Lung (tissue), 12 donors: ENCODE measurements around the gene HIRIP3. TPM values are rescaled to one million over a fixed set of nuclear protein-coding genes. Genes with fewer than 3 reads are reported as not detected.

ENCODE experiments used
- ATAC-seq: fragments of 200-7000 bp; cut with Tn5 transposase; one replicate; pipeline ENCODE4 v1.9.1; 2020; ENCODE audit warnings: moderate number of reproducible peaks; ENCODE audit not compliant: insufficient read depth, low FRiP score
- DNase-seq, 3 donors: peaks; one replicate each; pipeline ENCODE4 v3.0.0-alpha.2; 2013 to 2017
- H3K27ac ChIP-seq, 2 donors: one replicate each; pipeline ENCODE4 v1.5.1; 2013; ENCODE audit warnings: mild to moderate bottlenecking in 2 of 2, moderate library complexity in 2 of 2, control low read depth in 1 of 2, inconsistent platforms in 1 of 2, low read depth in 1 of 2, low read length in 1 of 2
- H3K27me3 ChIP-seq, 3 donors: one replicate each; pipeline ENCODE4 v1.5.1; 2013; ENCODE audit warnings: low read length in 2 of 3; ENCODE audit not compliant: control insufficient read depth in 3 of 3, insufficient read depth in 3 of 3
- H3K36me3 ChIP-seq, 4 donors: one replicate each; pipeline ENCODE4 v1.5.1; 2013; ENCODE audit warnings: low read length in 4 of 4, mild to moderate bottlenecking in 1 of 4, moderate library complexity in 1 of 4; ENCODE audit not compliant: control insufficient read depth in 4 of 4, insufficient read depth in 4 of 4
- H3K4me1 ChIP-seq, 5 donors: one replicate each; pipeline ENCODE4 v1.5.1; 2013; ENCODE audit warnings: low read length in 5 of 5, mild to moderate bottlenecking in 2 of 5, moderate library complexity in 1 of 5; ENCODE audit not compliant: control insufficient read depth in 5 of 5, insufficient read depth in 5 of 5
- H3K4me3 ChIP-seq: one replicate; pipeline ENCODE4 v1.5.1; 2013; ENCODE audit warnings: mild to moderate bottlenecking, control low read depth, moderate library complexity
- H3K9ac ChIP-seq, 2 donors: one replicate each; pipeline ENCODE4 v1.5.1; 2013; ENCODE audit warnings: low read length in 2 of 2, control low read depth in 1 of 2; ENCODE audit not compliant: insufficient read depth in 1 of 2
- H3K9me3 ChIP-seq, 4 donors: one replicate each; pipeline ENCODE4 v1.5.1; 2013; ENCODE audit warnings: low read length in 3 of 4, mild to moderate bottlenecking in 1 of 4, moderate library complexity in 1 of 4; ENCODE audit not compliant: control insufficient read depth in 4 of 4, insufficient read depth in 3 of 4
- WGBS, 2 donors: extraction: QIAGEN DNeasy Blood & Tissue Kit; methylation state at CpG; one replicate each; pipeline ENCODE4 v1.1.7; 2013; 5-methylcytosine and 5-hydroxymethylcytosine counted together
- polyA plus RNA-seq, 2 donors: library from polyadenylated mRNA; stranded (reverse); fragments of 200-250 nt; gene quantifications; one replicate each; pipeline ENCODE4 v1.2.1, GENCODE V29; 2013
- total RNA-seq, 2 donors: library from RNA; depleted of rRNA in 1 of 2; stranded (reverse); fragments of >200 nt in 1 of 2; gene quantifications; one replicate each; pipeline ENCODE4 v1.2.1, GENCODE V29; 2014 to 2021
- TF ChIP-seq, protein P1 (sequence below): IDR thresholded peaks from 2 replicates; pipeline ENCODE4 v1.5.1; 2012; ENCODE audit warnings: mild to moderate bottlenecking; ENCODE audit errors: control extremely low read depth, extremely low read depth
- donor health status: control.
- donor health status: control.
- donor health status: Bipolar disorder and iron deficiency.
- donor health status: healthy.
- donor health status: DM: yes; HTN: yes; CAD: no.

The HIRIP3 gene
- total and polyA plus RNA-seq, 4 donors = 13.1 to 22.7 (median 17.7) TPM

- 76 to 88% methylated on average over 14 of the region's 14 CpGs for WGBS, 2 donors
- Histone ChIP-seq H3K4me3 (no peak overlapping the region), H3K9ac (peak overlapping the region; percentile 6 to 83), H3K9me3 (no peaks in the 10 kb centered on the region), H3K27me3 (no peaks in the 10 kb centered on the region), H3K4me1 (peaks cover 0 to 15% (median 4%) of the 10 kb centered on the region in 5 donors), H3K36me3 (peaks cover 3 to 6% (median 4%) of the 10 kb centered on the region in 4 donors), H3K27ac (peak overlapping the region; percentile 88 to 97)
- TF ChIP-seq, protein P1, sequence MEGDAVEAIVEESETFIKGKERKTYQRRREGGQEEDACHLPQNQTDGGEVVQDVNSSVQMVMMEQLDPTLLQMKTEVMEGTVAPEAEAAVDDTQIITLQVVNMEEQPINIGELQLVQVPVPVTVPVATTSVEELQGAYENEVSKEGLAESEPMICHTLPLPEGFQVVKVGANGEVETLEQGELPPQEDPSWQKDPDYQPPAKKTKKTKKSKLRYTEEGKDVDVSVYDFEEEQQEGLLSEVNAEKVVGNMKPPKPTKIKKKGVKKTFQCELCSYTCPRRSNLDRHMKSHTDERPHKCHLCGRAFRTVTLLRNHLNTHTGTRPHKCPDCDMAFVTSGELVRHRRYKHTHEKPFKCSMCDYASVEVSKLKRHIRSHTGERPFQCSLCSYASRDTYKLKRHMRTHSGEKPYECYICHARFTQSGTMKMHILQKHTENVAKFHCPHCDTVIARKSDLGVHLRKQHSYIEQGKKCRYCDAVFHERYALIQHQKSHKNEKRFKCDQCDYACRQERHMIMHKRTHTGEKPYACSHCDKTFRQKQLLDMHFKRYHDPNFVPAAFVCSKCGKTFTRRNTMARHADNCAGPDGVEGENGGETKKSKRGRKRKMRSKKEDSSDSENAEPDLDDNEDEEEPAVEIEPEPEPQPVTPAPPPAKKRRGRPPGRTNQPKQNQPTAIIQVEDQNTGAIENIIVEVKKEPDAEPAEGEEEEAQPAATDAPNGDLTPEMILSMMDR = no peak
- ATAC-seq (no peak), DNase-seq (no peak)
Observed at GRCh38 chr16:29963021-29963743, 32.2 kb downstream of the HIRIP3 start.

GRCh38 chr16:29962344-29962994 is 32.9 kb downstream of the HIRIP3 start:
- peaks cover 0 to 5% (median under 1%) of the 10 kb centered on the region in 4 donors for H3K36me3 ChIP-seq
- DNase-seq (peak; percentile 54 to 89 (median 68)), ATAC-seq (peak; percentile 35)
- TF ChIP-seq, protein P1 = no peak
- no peaks in the 10 kb centered on the region for H3K27me3 ChIP-seq
- peak overlapping the region; percentile 6 to 83 for H3K9ac ChIP-seq
- H3K4me1 ChIP-seq = peaks cover 0 to 15% (median 4%) of the 10 kb centered on the region in 5 donors
- WGBS, 2 donors = 3 to 5% methylated on average over 18 of the region's 18 CpGs
- peak overlapping the region; percentile 88 to 97 for H3K27ac ChIP-seq
- H3K4me3 ChIP-seq = peak overlapping the region; percentile 75
- no peaks in the 10 kb centered on the region for H3K9me3 ChIP-seq

GRCh38 chr16:29961479-29962343 is 33.7 kb downstream of the HIRIP3 start, which contains the start of gene TMEM219:
Gene TMEM219 (plus strand): TSS chr16:29962079. CDS start chr16:29963144, 1,065 bp downstream.
- 0 to 1% methylated on average over 64 to 75 of the region's 75 CpGs for WGBS, 2 donors

More at GRCh38 chr16:29961479-29962343, 33.7 kb downstream of the HIRIP3 start, which contains the start of gene TMEM219:
- Histone ChIP-seq H3K36me3 (peaks cover 0 to 5% (median under 1%) of the 10 kb centered on the region in 4 donors), H3K4me1 (peaks cover 0 to 15% (median 4%) of the 10 kb centered on the region in 5 donors), H3K9ac (peak within 1 kb of the TSS; percentile 6 to 83), H3K27me3 (no peaks in the 10 kb centered on the region), H3K27ac (peak within 1 kb of the TSS; percentile 88 to 97), H3K9me3 (no peaks in the 10 kb centered on the region), H3K4me3 (peak within 1 kb of the TSS; percentile 75)
- DNase-seq = peak; percentile 94 to 95 (median 95)
- TF ChIP-seq, protein P1 = peak; percentile 31
- peak; percentile 98 for ATAC-seq
